SK-N-SH (cell line): Measurements from ENCODE around the gene IL18BP. TPM values are rescaled to one million over a fixed set of nuclear protein-coding genes. Genes with fewer than 3 reads are reported as not detected.

Experiments used
- CTCF ChIA-PET: fragments of 300-600, 350-600 bp; formaldehyde crosslinking; extraction: SDS; loops from one replicate; lab custom pipeline; 2021; lab: Yijun Ruan, JAX
- POLR2A ChIA-PET: fragments of 350-600 bp; sonication (Branson Sonifier 250); formaldehyde crosslinking; extraction: SDS; loops from one replicate; lab custom pipeline; 2020; ENCODE audit warnings: antibody characterized with exemption, inconsistent platforms; lab: Yijun Ruan, JAX
- DNase-seq: peaks from one replicate; pipeline ENCODE4 v3.0.0; 2012
- H2AFZ ChIP-seq: fragments of 200-600 bp; sonication (generic); 2 replicates; pipeline ENCODE4 v1.8.1; 2016; ENCODE audit warnings: antibody characterized with exemption, mild to moderate bottlenecking, low read depth
- H3F3A ChIP-seq: fragments of 200-600 bp; sonication (generic); replicated peaks from 2 replicates; pipeline ENCODE3; 2016; ENCODE audit warnings: antibody characterized with exemption, mild to moderate bottlenecking; ENCODE audit not compliant: insufficient read depth
- H3K27ac ChIP-seq, 2 experiments: fragments of 200-500 bp in 1 of 2; fragments of 200-600 bp in 1 of 2; sonication (Bioruptor generic) in 1 of 2; sonication (generic), shearing (Covaris generic) in 1 of 2; 2 replicates each; pipeline versions ENCODE4 v1.5.1 to v1.6.1; 2014 to 2016; ENCODE audit warnings: low read depth in 2 of 2, inconsistent platforms in 1 of 2, low read length in 1 of 2, mild to moderate bottlenecking in 1 of 2, mixed read lengths in 1 of 2
- H3K27me3 ChIP-seq: fragments of 200-600 bp; sonication (generic), shearing (Covaris generic); 2 replicates; pipeline ENCODE4 v1.6.1; 2016; ENCODE audit warnings: mixed run types; ENCODE audit not compliant: insufficient read depth
- H3K36me3 ChIP-seq, 2 experiments: fragments of 200-500 bp in 1 of 2; fragments of 200-600 bp in 1 of 2; sonication (Bioruptor generic) in 1 of 2; sonication (generic) in 1 of 2; replicated peaks in 1 of 2; 2 replicates each; pipeline versions ENCODE3 to v1.5.1; 2014 to 2016; ENCODE audit warnings: low read length in 1 of 2, mild to moderate bottlenecking in 1 of 2; ENCODE audit not compliant: insufficient read depth in 2 of 2, control insufficient read depth in 1 of 2
- H3K4me1 ChIP-seq, 2 experiments: fragments of 200-500 bp in 1 of 2; fragments of 200-600 bp in 1 of 2; sonication (Bioruptor generic) in 1 of 2; sonication (generic), shearing (Covaris generic) in 1 of 2; 2 replicates each; pipeline versions ENCODE4 v1.5.1 to v1.6.1; 2014 to 2016; ENCODE audit warnings: low read depth in 1 of 2, low read length in 1 of 2, mixed run types in 1 of 2; ENCODE audit not compliant: insufficient read depth in 2 of 2, control insufficient read depth in 1 of 2
- H3K4me2 ChIP-seq: fragments of 200-600 bp; sonication (generic), shearing (Covaris generic); 2 replicates; pipeline ENCODE4 v1.6.1; 2017; ENCODE audit warnings: mixed run types
- H3K4me3 ChIP-seq, 2 experiments: fragments of 200-500 bp in 1 of 2; fragments of 200-600 bp in 1 of 2; sonication (Bioruptor generic) in 1 of 2; sonication (generic), shearing (Covaris generic) in 1 of 2; 2 replicates each; pipeline versions ENCODE4 v1.5.1 to v1.8.1; 2014 to 2016; ENCODE audit warnings: low read depth in 2 of 2, inconsistent platforms in 1 of 2, low read length in 1 of 2, mild to moderate bottlenecking in 1 of 2, mixed read lengths in 1 of 2, moderate library complexity in 1 of 2
- H3K79me2 ChIP-seq: fragments of 200-600 bp; sonication (generic); 2 replicates; pipeline ENCODE4 v1.8.1; 2017; ENCODE audit warnings: mild to moderate bottlenecking; ENCODE audit not compliant: insufficient read depth
- H3K9ac ChIP-seq: fragments of 200-600 bp; sonication (generic); 2 replicates; pipeline ENCODE4 v1.6.1; 2017; ENCODE audit warnings: mixed run types
- H3K9me2 ChIP-seq: fragments of 200-600 bp; sonication (generic); 2 replicates; pipeline ENCODE4 v1.6.1; 2017; ENCODE audit warnings: mixed run types
- H3K9me3 ChIP-seq: fragments of 200-600 bp; sonication (generic); 2 replicates; pipeline ENCODE4 v1.6.1; 2017; ENCODE audit warnings: mixed run types, mild to moderate bottlenecking, moderate library complexity
- H4K20me1 ChIP-seq: fragments of 200-600 bp; sonication (generic); 2 replicates; pipeline ENCODE4 v1.6.1; 2017; ENCODE audit warnings: mild to moderate bottlenecking, mixed run types; ENCODE audit not compliant: insufficient read depth
- ELF1 ChIP-seq: IDR thresholded peaks from 2 replicates; pipeline ENCODE4 v1.4.0; 2012
- EP300 ChIP-seq, 2 experiments: IDR thresholded peaks; 2 replicates each; pipeline versions ENCODE4 v1.4.0 to v1.6.1; 2012; ENCODE audit warnings: borderline replicate concordance in 1 of 2, low read depth in 1 of 2, low read length in 1 of 2
- EZH2phosphoT487 ChIP-seq: fragments of 200-600 bp; sonication (generic); IDR thresholded peaks from 2 replicates; pipeline ENCODE4 v1.6.1; 2017; ENCODE audit warnings: low read depth, mixed run types, mild to moderate bottlenecking, antibody characterized with exemption, moderate library complexity, borderline replicate concordance
- FOXJ3 ChIP-seq: sonication (generic); formaldehyde crosslinking; IDR thresholded peaks from 2 replicates; pipeline ENCODE4 v1.5.1; 2020; ENCODE audit warnings: mild to moderate bottlenecking, missing genetic modification reagents
- FOXM1 ChIP-seq: IDR thresholded peaks from 2 replicates; pipeline ENCODE4 v1.4.0; 2012; ENCODE audit warnings: low read depth, mild to moderate bottlenecking
- GABPA ChIP-seq: IDR thresholded peaks from 2 replicates; pipeline ENCODE4 v1.4.0; 2012; ENCODE audit warnings: low read depth, mild to moderate bottlenecking
- IRF3 ChIP-seq: fragments of 150-350 bp; IDR thresholded peaks from 2 replicates; pipeline ENCODE4 v1.6.1; 2016; ENCODE audit warnings: mild to moderate bottlenecking, low read depth, low read length
- MAX ChIP-seq: IDR thresholded peaks from 2 replicates; pipeline ENCODE4 v1.4.0; 2012; ENCODE audit warnings: low read depth
- MEF2A ChIP-seq: IDR thresholded peaks from 2 replicates; pipeline ENCODE4 v1.4.0; 2012; ENCODE audit warnings: low read depth, borderline replicate concordance
- MXI1 ChIP-seq: IDR thresholded peaks from 2 replicates; pipeline ENCODE4 v1.6.1; 2012; ENCODE audit warnings: mild to moderate bottlenecking, low read depth, low read length, improper control_type of control experiment
- TAF1 ChIP-seq: IDR thresholded peaks from 2 replicates; pipeline ENCODE4 v1.6.1; 2012; ENCODE audit warnings: low read depth, mild to moderate bottlenecking, low read length, moderate library complexity, borderline replicate concordance
- TCF12 ChIP-seq: IDR thresholded peaks from 2 replicates; pipeline ENCODE4 v1.4.0; 2012
- USF2 ChIP-seq: fragments of 150-350 bp; IDR thresholded peaks from 2 replicates; pipeline ENCODE4 v1.6.1; 2017; ENCODE audit warnings: antibody characterized with exemption, low read length, low read depth, borderline replicate concordance
- WGBS: methylation state at CpG from one replicate; pipeline ENCODE4 v1.1.6; 2017; ENCODE audit warnings: low lambda C conversion rate; 5-methylcytosine and 5-hydroxymethylcytosine counted together
- polyA plus RNA-seq, 3 experiments: library from polyadenylated mRNA; depleted of rRNA; stranded (reverse); fragments of >200 nt; gene quantifications; 2 replicates each; pipeline ENCODE4 v1.2.3, GENCODE V29; 2012
- TF ChIP-seq, protein P1 (sequence below): IDR thresholded peaks from 2 replicates; pipeline ENCODE4 v1.4.0; 2012; ENCODE audit warnings: low read depth, borderline replicate concordance
- TF ChIP-seq, protein P2 (sequence below): fragments of 200-600 bp; sonication (generic); IDR thresholded peaks from 2 replicates; pipeline ENCODE4 v1.6.1; 2017; ENCODE audit warnings: antibody characterized with exemption, mild to moderate bottlenecking, moderate library complexity

Gene IL18BP
- polyA plus RNA-seq, 1 of the 3 experiments (the other 2 are of a cell fraction) = 5.0 TPM

- Histone ChIP-seq H3K9ac (no peak overlapping the region), H3K27me3 (no peaks in the 10 kb centered on the region), H3K79me2 (peaks cover 52% of the 10 kb centered on the region), H3K9me3 (no peaks in the 10 kb centered on the region), H3K9me2 (no peaks in the 10 kb centered on the region), H3K4me1 (no peaks in the 10 kb centered on the region), H3K27ac (no peak overlapping the region), H3K4me3 (no peak overlapping the region), H4K20me1 (no peaks in the 10 kb centered on the region), H3K4me2 (no peak overlapping the region), H3F3A (peaks cover 5% of the 10 kb centered on the region), H3K36me3 (peaks cover 10 to 55% of the 10 kb centered on the region in 2 experiments), H2AFZ (no peak overlapping the region)
- ChIA-PET POLR2A (interaction anchor here (0.7 kb wide), 1 partner anchor 36 kb away, joined by 3 read pairs; the partner anchor contains the start of genes RNF121 and XNDC1N), CTCF (interaction anchor here (1.0 to 3.6 kb wide), 2 partner anchors 13 to 27 kb away, joined by 3 to 24 read pairs; no protein-coding TSS in a partner anchor)
- DNase-seq = no peak
- 86% methylated on average over 4 of the region's 4 CpGs for WGBS
- no peak for TF ChIP-seq ELF1
These were observed 34.1 kb upstream of the IL18BP start for GRCh38 chr11:71964641-71965040.

- TF ChIP-seq EP300 (IDR thresholded peaks at IDR 0.05; ENCODE audit: borderline replicate concordance in 1 of 2, low read depth in 1 of 2, low read length in 1 of 2) = no peak
- no peak for TF ChIP-seq TCF12
- TF ChIP-seq MEF2A = no peak
- TF ChIP-seq FOXJ3 = no peak
- no peak for TF ChIP-seq USF2
- no peak for TF ChIP-seq ELF1
- no peak for TF ChIP-seq IRF3
- Histone ChIP-seq H3K4me3 (no peak overlapping the region), H3K9me3 (no peaks in the 10 kb centered on the region), H3K9ac (no peak overlapping the region), H3K4me1 (no peaks in the 10 kb centered on the region), H2AFZ (no peak overlapping the region), H3K4me2 (no peak overlapping the region), H3K27ac (no peak overlapping the region), H3F3A (no peaks in the 10 kb centered on the region), H3K9me2 (no peaks in the 10 kb centered on the region), H3K36me3 (peaks cover 16 to 48% of the 10 kb centered on the region in 2 experiments), H3K27me3 (no peaks in the 10 kb centered on the region), H4K20me1 (no peaks in the 10 kb centered on the region), H3K79me2 (peaks cover 28% of the 10 kb centered on the region)
- 88% methylated on average over 2 of the region's 2 CpGs for WGBS
- ChIA-PET POLR2A (no interaction called here), CTCF (interaction anchor here (0.6 to 1.3 kb wide), 3 partner anchors 16 to 476 kb away, joined by 3 to 4 read pairs (median 3); partner anchors contain the start of gene CLPB)
- DNase-seq = no peak
These were observed 27.0 kb upstream of the IL18BP start for GRCh38 chr11:71971680-71972079.

DNA sequence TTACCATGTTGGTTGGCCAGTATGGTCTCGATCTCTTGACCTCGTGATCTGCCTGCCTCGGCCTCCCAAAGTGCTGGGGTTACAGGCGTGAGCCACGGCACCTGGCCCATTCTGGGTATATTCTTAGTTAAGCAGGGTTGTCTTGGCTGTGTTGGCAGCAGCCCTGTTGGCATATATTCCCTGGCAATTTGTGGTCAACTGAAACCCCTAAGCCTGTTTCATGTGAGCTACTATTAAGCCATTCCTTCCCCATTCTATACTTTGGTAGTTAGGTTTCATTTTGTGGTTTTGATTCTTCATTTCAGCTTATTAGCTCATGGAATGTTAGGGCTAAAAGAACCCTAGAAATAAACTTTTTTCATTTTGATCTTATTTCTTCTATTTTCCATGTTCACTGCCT is 22.2 kb upstream of the IL18BP start:
- Histone ChIP-seq H3K36me3 (peaks cover 29 to 32% of the 10 kb centered on the region in 2 experiments), H3K9me3 (no peaks in the 10 kb centered on the region), H4K20me1 (no peaks in the 10 kb centered on the region; the same call in 1 of the 2 replicates), H3K9me2 (no peaks in the 10 kb centered on the region), H3K4me2 (no peak overlapping the region), H3F3A (no peaks in the 10 kb centered on the region)
- WGBS = 96% methylated on average over 5 of the region's 5 CpGs
- TF ChIP-seq, protein P1, sequence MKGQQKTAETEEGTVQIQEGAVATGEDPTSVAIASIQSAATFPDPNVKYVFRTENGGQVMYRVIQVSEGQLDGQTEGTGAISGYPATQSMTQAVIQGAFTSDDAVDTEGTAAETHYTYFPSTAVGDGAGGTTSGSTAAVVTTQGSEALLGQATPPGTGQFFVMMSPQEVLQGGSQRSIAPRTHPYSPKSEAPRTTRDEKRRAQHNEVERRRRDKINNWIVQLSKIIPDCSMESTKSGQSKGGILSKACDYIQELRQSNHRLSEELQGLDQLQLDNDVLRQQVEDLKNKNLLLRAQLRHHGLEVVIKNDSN = no peak
- TF ChIP-seq USF2 (no peak), MAX (no peak), GABPA (no peak), FOXM1 (no peak), MXI1 (no peak), TAF1 (no peak), MEF2A (no peak), EZH2phosphoT487 (no peak)
- TF ChIP-seq, protein P2, sequence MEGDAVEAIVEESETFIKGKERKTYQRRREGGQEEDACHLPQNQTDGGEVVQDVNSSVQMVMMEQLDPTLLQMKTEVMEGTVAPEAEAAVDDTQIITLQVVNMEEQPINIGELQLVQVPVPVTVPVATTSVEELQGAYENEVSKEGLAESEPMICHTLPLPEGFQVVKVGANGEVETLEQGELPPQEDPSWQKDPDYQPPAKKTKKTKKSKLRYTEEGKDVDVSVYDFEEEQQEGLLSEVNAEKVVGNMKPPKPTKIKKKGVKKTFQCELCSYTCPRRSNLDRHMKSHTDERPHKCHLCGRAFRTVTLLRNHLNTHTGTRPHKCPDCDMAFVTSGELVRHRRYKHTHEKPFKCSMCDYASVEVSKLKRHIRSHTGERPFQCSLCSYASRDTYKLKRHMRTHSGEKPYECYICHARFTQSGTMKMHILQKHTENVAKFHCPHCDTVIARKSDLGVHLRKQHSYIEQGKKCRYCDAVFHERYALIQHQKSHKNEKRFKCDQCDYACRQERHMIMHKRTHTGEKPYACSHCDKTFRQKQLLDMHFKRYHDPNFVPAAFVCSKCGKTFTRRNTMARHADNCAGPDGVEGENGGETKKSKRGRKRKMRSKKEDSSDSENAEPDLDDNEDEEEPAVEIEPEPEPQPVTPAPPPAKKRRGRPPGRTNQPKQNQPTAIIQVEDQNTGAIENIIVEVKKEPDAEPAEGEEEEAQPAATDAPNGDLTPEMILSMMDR = no peak
- TF ChIP-seq, all 33 proteins: peak for 0
- Histone ChIP-seq H3K27me3 (no peaks in the 10 kb centered on the region), H3K4me3 (no peak overlapping the region), H3K9ac (no peak overlapping the region), H2AFZ (no peak overlapping the region), H3K27ac (no peak overlapping the region), H3K4me1 (no peaks in the 10 kb centered on the region; a peak in 2 of 4 replicates), H3K79me2 (peaks cover 41% of the 10 kb centered on the region; the same call in 1 of the 2 replicates)
- ChIA-PET POLR2A (no interaction called here), CTCF (interaction anchor here (1.1 to 5.0 kb wide), 27 partner anchors 9 to 460 kb away, joined by 3 to 37 read pairs (median 13); partner anchors contain the start of genes CLPB and IL18BP)
- DNase-seq = no peak
